Measurements from ENCODE around the gene ADNP.

DNA sequence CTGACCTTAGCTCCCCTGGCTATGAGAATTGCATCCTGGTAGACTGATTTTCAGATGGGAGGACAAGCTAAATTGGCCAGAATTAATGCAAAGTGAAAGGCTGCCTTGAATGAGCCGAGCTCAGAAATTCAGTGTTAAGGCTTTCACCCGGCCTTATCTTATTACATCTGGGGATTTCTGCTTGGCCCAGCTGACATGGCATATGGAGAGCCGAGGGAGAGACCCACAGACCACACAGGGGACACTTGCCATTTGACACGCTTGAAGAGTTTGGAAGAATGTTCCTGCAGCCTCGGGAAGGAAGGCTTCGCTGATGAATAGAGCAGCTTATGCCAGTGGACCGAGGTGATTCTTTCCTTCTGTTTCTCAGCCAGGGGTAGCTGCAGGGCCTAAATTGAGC, 36.3 kb upstream of the ADNP start:
- TF ChIP-seq, protein P1, sequence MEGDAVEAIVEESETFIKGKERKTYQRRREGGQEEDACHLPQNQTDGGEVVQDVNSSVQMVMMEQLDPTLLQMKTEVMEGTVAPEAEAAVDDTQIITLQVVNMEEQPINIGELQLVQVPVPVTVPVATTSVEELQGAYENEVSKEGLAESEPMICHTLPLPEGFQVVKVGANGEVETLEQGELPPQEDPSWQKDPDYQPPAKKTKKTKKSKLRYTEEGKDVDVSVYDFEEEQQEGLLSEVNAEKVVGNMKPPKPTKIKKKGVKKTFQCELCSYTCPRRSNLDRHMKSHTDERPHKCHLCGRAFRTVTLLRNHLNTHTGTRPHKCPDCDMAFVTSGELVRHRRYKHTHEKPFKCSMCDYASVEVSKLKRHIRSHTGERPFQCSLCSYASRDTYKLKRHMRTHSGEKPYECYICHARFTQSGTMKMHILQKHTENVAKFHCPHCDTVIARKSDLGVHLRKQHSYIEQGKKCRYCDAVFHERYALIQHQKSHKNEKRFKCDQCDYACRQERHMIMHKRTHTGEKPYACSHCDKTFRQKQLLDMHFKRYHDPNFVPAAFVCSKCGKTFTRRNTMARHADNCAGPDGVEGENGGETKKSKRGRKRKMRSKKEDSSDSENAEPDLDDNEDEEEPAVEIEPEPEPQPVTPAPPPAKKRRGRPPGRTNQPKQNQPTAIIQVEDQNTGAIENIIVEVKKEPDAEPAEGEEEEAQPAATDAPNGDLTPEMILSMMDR (IDR thresholded peaks at IDR 0.05): no peak
- no peak for TF ChIP-seq POLR2A (IDR thresholded peaks at IDR 0.05)
